OCI-LY7 (cell line): ENCODE results near the gene ABLIM1. TPM values are rescaled to one million over a fixed set of nuclear protein-coding genes. Genes with fewer than 3 reads are reported as not detected.

ENCODE experiments used
- BruUV-seq: library from RNA; stranded (reverse); fragments of 400-500 nt; replicated peaks from 2 replicates; lab custom pipeline; 2021; lab: Mats Ljungman, UMichigan
- CTCF ChIA-PET: fragments of 300-600 bp; sonication (Branson Sonifier 250); formaldehyde crosslinking; loops from one replicate; lab custom pipeline; 2022; ENCODE audit warnings: antibody characterized with exemption; ENCODE audit not compliant: unreplicated experiment; lab: Charles Lee
- POLR2A ChIA-PET: fragments of 300-600 bp; sonication (Branson Sonifier 250); formaldehyde crosslinking; loops from one replicate; lab custom pipeline; 2022; ENCODE audit warnings: antibody characterized with exemption; lab: Charles Lee
- DNase-seq: peaks from one replicate; pipeline ENCODE4 v3.0.0-alpha.2; 2015; ENCODE audit warnings: low spot score
- H2AFZ ChIP-seq: fragments of 200-600 bp; sonication (generic), shearing (Covaris generic); 2 replicates; pipeline ENCODE4 v1.6.1; 2014; ENCODE audit warnings: mild to moderate bottlenecking, antibody characterized with exemption, low read length, moderate library complexity
- H3K27ac ChIP-seq: fragments of 200-600 bp; sonication (generic); 2 replicates; pipeline ENCODE4 v1.5.1; 2014; ENCODE audit warnings: mixed run types, low read depth, mild to moderate bottlenecking, moderate library complexity, low read length, inconsistent platforms; ENCODE audit not compliant: poor library complexity, severe bottlenecking
- H3K36me3 ChIP-seq: fragments of 200-600 bp; sonication (generic); 2 replicates; pipeline ENCODE4 v1.6.1; 2014; ENCODE audit warnings: mild to moderate bottlenecking, antibody characterized with exemption, low read length, moderate library complexity, mixed read lengths; ENCODE audit not compliant: insufficient read depth
- H3K4me1 ChIP-seq: fragments of 200-600 bp; sonication (generic); 2 replicates; pipeline ENCODE4 v1.5.1; 2014; ENCODE audit warnings: mild to moderate bottlenecking, low read length; ENCODE audit not compliant: insufficient read depth, poor library complexity, severe bottlenecking
- H3K4me2 ChIP-seq: fragments of 200-600 bp; sonication (generic); 2 replicates; pipeline ENCODE4 v1.6.1; 2014; ENCODE audit warnings: mild to moderate bottlenecking, low read length
- H3K4me3 ChIP-seq: fragments of 200-600 bp; sonication (generic); 2 replicates; pipeline ENCODE4 v1.5.1; 2014; ENCODE audit warnings: mild to moderate bottlenecking, low read depth, low read length; ENCODE audit not compliant: poor library complexity, severe bottlenecking
- H3K79me2 ChIP-seq: fragments of 200-600 bp; sonication (generic); 2 replicates; pipeline ENCODE4 v1.6.1; 2016; ENCODE audit warnings: low read depth, mild to moderate bottlenecking, low read length, moderate library complexity, mixed read lengths; ENCODE audit not compliant: insufficient read depth
- H3K9me2 ChIP-seq: fragments of 200-600 bp; sonication (generic); 2 replicates; pipeline ENCODE4 v1.6.1; 2016; ENCODE audit warnings: mild to moderate bottlenecking, low read length, mixed read lengths; ENCODE audit not compliant: insufficient read depth
- H3K9me3 ChIP-seq: fragments of 200-600 bp; sonication (generic); 2 replicates; pipeline ENCODE4 v1.6.1; 2014; ENCODE audit warnings: mild to moderate bottlenecking, mixed run types, low read length, mixed read lengths
- H4K20me1 ChIP-seq: fragments of 200-600 bp; sonication (generic); 2 replicates; pipeline ENCODE4 v1.6.1; 2014; ENCODE audit warnings: mild to moderate bottlenecking, antibody characterized with exemption, low read length, moderate library complexity, mixed read lengths; ENCODE audit not compliant: insufficient read depth
- CTCF ChIP-seq: fragments of 200-600 bp; sonication (generic); conservative IDR thresholded peaks from 2 replicates; pipeline ENCODE4 v1.5.1; 2014; ENCODE audit warnings: mild to moderate bottlenecking, antibody characterized with exemption, low read length, moderate library complexity, mixed read lengths
- EZH2phosphoT487 ChIP-seq: fragments of 200-600 bp; sonication (generic); IDR thresholded peaks from 2 replicates; pipeline ENCODE4 v1.6.1; 2018; ENCODE audit warnings: low read depth, borderline replicate concordance, mild to moderate bottlenecking, mixed run types, antibody characterized with exemption, low read length, moderate library complexity, mixed read lengths
- intact Hi-C: fragments of 100-400 bp; cut with micrococcal nuclease; formaldehyde crosslinking; loops from one replicate; pipeline ENCODE4 v1.10.0; 2022; ENCODE audit not compliant: unreplicated experiment
- total RNA-seq, 2 experiments: library from RNA; depleted of rRNA in 1 of 2; stranded (reverse); fragments of >200 nt in 1 of 2; shearing (Covaris generic) in 1 of 2; gene quantifications; 2 replicates each; pipeline ENCODE4 v1.2.3, GENCODE V29; 2014 to 2022

The ABLIM1 gene
- total RNA-seq, 2 experiments from 2014 or later: 94.2 to 268 TPM

DNA sequence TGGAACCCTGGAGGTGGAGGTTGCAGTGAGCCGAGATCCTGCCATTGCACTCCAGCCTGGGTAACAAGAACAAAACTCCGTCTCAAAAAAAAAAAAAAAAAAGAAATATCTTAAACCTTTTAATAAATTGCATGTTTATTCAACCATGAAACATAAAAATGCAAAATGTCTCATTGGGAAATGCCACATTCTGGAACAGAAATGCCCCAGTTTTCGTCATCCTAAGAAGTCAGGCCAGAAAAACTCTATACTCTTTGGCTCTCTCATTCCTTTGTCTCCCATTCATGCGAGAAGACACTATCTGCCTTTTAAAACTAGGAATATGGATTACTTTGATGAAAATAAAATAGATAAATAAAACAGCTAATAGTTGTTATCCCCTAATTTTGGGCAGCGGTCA is 21.5 kb upstream of the ABLIM1 start:
- BruUV-seq: no TSS peak
- intact Hi-C loops: no loop called here
- no peak for DNase-seq
- Histone ChIP-seq H3K4me3 (no peak overlapping the region), H3K79me2 (no peaks in the 10 kb centered on the region), H3K9me3 (no peaks in the 10 kb centered on the region), H2AFZ (no peak overlapping the region), H4K20me1 (no peaks in the 10 kb centered on the region), H3K4me1 (no peaks in the 10 kb centered on the region), H3K27ac (no peak overlapping the region), H3K36me3 (no peaks in the 10 kb centered on the region), H3K9me2 (no peaks in the 10 kb centered on the region), H3K4me2 (no peak overlapping the region)
- ChIA-PET CTCF (no interaction called here), POLR2A (interaction anchor here (0.6 to 0.7 kb wide), 2 partner anchors 13 to 79 kb away, joined by 3 read pairs; no protein-coding TSS in a partner anchor)
- TF ChIP-seq CTCF (no peak), EZH2phosphoT487 (no peak)

- no peak overlapping the region for H3K4me3 ChIP-seq
- no peaks in the 10 kb centered on the region for H3K9me3 ChIP-seq
- intact Hi-C loops: no loop called here
- no peak overlapping the region for H3K4me2 ChIP-seq
- no peak for DNase-seq
- no peaks in the 10 kb centered on the region for H3K36me3 ChIP-seq
- CTCF ChIA-PET: no interaction called here
- H4K20me1 ChIP-seq: no peaks in the 10 kb centered on the region
- H3K9me2 ChIP-seq: no peaks in the 10 kb centered on the region
- TF ChIP-seq EZH2phosphoT487 (no peak), CTCF (no peak)
- BruUV-seq: no TSS peak
- H3K4me1 ChIP-seq: no peaks in the 10 kb centered on the region
- no peaks in the 10 kb centered on the region for H3K79me2 ChIP-seq
- POLR2A ChIA-PET: interaction anchor here (0.6 kb wide), 1 partner anchor 80 kb away, joined by 3 read pairs; no protein-coding TSS in a partner anchor
- H2AFZ ChIP-seq: no peak overlapping the region
- H3K27ac ChIP-seq: no peak overlapping the region
These were observed 20.7 kb upstream of the ABLIM1 start for GRCh38 chr10:114678820-114679219.

DNA sequence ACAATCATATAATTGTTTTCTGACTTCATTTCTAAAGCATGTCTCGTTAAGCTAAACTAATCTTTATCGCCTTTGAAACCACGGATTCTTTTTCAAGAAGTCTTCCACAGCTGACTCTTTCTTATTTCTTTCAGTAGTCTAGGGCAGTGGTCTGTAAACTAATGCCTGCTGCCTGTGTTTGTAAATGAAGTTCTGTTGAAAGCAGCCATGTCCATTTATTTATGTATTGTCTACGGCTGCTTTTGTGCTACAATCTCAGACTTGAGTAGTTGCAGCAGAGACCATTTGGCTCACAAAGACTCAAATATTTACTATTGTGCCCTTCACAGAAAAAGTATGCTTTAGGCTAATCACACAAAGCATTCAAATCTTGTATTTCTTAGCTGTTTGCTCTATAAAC is 20.3 kb upstream of the ABLIM1 start:
- POLR2A ChIA-PET: interaction anchor here (0.6 kb wide), 2 partner anchors 269 to 509 kb away, joined by 3 to 4 read pairs; no protein-coding TSS in a partner anchor
- no TSS peak for BruUV-seq
- H3K4me3 ChIP-seq: no peak overlapping the region
- H3K36me3 ChIP-seq: no peaks in the 10 kb centered on the region
- H3K9me3 ChIP-seq: no peaks in the 10 kb centered on the region
- intact Hi-C loops: no loop called here
- CTCF ChIA-PET: no interaction called here
- H3K4me1 ChIP-seq: no peaks in the 10 kb centered on the region
- no peak for DNase-seq
- H3K9me2 ChIP-seq: no peaks in the 10 kb centered on the region
- H3K79me2 ChIP-seq: no peaks in the 10 kb centered on the region
- H3K4me2 ChIP-seq: no peak overlapping the region
- TF ChIP-seq CTCF (no peak), EZH2phosphoT487 (no peak)
- H4K20me1 ChIP-seq: no peaks in the 10 kb centered on the region
- H2AFZ ChIP-seq: no peak overlapping the region
- no peak overlapping the region for H3K27ac ChIP-seq
